Measurements from ENCODE around the gene SPAG17.

- TF ChIP-seq EZH2 (IDR thresholded peaks at IDR 0.05; ENCODE audit: low read length) (no peak), CTCF (optimal IDR thresholded peaks at IDR 0.05 in 1 of 3, IDR thresholded peaks at IDR 0.05 in 1 of 3, conservative IDR thresholded peaks at IDR 0.05 in 1 of 3; ENCODE audit: extremely low read depth in 1 of 3, insufficient read depth in 2 of 3, low read length in 3 of 3) (no peak)
Measured at GRCh38 chr1:118073648-118074435, 111.2 kb downstream of the SPAG17 start.
